IPS-NIHi11 (cell line): ENCODE measurements around the gene HSPA6.
"Not testable (repeated sequence)": the region's sequence is repeated elsewhere in the genome, so short reads cannot be mapped to it uniquely, and the experiment has no call there.

Source experiments
- DNase-seq: peaks from one replicate; pipeline ENCODE4 v3.0.0; 2012; ENCODE audit warnings: mixed read lengths, low spot score

The HSPA6 gene

DNA sequence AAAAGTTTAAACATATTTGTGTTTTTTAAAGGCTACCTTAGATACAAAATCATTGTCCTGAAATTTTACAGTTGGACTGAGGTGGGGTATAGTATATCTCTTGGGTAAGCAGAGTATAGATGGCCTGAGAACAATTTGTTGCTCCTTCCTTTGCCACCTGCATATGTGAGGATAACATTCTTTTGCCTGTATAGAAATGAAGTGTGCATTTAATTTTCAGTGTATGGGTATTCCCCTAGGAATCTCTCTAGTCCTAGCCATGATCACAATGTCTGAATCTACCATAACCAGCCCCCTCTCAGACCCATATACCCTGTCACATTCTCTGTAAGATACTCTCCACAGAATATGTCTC lies 21.0 kb upstream of the HSPA6 start:
- DNase-seq = no peak

DNA sequence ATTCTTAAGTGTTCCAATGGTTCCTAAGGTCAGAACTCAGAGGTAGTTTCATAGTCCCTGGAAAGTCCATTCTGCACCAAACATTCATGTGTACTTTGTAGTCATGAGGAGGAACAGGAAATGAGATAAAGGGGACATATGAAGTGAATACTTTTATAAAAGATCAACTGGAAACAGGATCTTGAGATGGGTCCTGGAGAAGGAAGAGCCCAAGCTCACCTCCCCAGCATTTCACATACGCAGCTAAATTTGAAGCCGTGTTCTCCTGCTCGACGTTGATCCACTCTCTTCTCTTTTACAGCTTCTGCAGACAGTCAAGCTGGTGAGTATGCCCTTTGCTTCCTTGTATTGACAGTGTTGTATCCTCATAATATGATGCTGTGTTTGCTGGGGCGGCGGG lies 18.7 kb upstream of the HSPA6 start:
- no peak for DNase-seq

DNA sequence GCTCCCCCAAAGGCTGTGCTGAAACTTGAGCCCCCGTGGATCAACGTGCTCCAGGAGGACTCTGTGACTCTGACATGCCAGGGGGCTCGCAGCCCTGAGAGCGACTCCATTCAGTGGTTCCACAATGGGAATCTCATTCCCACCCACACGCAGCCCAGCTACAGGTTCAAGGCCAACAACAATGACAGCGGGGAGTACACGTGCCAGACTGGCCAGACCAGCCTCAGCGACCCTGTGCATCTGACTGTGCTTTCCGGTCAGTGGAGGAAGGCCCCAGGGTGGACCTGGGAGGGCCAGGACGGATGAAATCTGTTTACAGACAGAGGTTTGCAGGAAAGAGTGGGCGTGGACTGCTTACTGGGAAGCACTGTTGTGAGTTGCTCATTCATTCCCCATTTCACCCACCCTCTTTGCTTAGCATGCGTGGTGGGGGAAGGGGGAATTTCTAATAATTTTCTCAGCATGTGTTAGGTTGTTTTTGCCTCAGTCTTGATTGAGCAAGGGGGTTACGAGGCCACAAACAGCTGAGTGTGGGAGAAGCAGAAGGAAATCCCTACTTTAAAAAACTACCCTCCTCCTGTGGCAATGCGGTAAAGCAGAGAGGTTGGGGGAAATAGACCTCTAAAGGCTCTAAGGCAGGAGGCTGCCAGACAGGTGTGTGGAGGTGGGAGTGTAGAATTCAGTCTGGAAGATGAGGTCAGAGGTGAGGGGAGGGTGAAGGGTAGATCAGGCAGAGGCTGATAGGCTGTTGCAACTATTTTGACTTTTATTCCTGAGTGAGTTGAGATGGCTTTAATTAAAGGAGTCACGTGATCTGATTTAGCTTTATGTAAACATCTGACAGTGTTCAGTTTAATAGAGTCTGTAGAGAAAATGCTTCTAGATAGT lies 17.8 kb upstream of the HSPA6 start:
- peak; percentile 15 for DNase-seq

DNA sequence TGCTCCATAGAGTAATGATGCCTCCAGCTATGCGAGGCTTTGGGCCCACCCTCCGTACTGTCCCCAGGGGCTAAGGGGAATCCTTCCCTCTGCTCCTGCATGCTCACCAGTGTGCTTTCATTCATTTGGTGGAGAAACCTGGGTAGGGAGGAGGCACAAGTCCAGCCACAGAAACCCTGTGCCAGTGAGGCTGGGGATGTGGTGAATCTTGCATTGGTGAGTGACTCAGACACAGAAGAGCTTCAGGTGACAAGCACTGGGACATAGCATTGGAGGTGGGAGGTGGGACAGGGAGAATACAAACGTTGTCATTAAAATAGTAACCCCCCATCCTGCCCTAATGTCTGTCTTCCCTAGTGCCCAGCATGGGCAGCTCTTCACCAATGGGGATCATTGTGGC lies 13.9 kb upstream of the HSPA6 start:
- DNase-seq = no peak

DNA sequence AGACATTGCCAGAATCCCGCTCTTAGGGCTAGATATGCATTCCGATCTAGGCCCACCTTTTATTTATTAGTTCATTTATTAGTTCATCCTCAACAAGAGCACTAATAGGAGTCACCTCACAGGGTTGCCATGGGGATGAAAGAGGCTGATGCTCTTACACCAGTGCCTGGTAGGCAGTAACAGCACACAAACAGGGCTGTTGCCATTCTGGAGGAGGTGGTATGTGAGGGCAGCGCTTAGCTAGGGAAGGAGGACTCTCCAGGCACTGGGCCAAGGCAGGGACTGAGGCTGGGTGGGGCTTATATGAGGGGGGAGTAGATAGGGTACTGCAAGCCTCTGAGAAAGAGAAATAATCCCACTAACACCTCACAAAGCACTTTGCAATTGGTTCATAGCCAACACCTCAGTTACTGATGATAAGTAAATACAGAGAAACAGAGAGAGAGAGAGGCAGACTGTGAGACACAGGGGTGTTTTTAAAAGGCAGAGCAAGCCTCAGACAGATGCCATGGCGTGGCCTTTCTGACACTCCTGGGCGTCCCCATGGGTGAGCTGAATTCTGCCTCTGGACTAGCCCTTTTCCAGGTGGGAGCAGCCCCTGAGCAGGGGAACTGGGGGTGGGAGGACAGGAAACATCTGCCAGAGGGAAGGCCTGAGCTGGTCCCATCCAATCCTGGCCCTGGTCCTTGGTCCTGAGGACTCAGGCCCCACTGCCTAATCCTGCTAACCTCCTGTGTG lies 13.2 kb upstream of the HSPA6 start:
- no peak for DNase-seq

DNA sequence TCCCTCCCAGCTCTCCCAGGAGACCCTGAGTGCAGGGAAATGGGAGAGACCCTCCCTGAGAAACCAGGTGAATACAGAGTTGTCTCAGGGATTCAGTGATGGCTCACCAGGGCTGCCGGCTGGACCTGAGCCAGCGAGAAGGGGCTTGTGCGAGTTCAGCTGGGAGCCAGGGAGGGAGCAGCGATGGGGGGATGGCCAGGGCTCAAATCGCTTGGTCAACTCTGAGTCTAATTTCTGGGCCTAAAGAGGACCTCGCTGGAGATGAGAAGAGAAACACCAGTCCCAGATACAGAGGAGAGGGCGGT lies 12.6 kb upstream of the HSPA6 start:
- no peak for DNase-seq

DNA sequence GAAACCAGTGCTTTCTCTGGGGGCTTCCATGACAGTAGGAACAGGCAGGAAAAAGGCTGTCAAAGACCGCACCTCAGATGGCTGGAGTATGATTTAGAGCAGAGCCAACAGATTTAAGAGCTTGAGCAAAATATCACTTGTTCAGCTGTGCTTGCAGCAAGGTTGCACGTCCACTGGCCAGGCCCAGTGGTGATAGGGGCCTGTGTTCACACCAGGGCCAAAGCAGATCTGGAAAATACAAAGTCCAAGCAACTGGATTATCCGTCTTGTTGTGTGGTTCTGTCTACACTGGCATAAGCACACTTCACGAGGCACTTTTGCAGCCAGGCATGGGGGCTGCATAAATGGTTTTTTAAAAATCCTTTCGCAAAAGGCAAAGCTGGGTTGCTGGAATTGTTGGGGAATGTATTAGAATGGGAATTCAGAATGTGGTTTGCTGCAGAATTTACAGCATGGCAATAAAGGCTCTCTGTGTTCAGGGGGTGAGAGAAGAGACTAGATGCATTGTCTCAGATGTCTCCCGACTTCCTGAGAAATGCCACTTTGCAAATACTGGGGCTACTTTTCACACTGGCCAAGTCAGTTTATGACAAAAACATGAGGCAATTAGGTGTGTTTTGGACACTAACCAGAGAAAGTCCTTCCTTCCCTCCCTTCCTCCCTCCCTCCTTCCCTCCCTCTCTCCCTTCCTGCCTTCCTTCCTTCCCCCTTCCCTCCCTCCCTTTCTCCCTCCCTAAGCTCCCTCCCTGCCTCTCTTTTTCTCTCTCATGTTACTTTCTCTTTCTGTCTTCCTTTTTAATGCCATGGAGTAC lies 11.5 kb upstream of the HSPA6 start:
- DNase-seq = not testable (repeated sequence)

DNA sequence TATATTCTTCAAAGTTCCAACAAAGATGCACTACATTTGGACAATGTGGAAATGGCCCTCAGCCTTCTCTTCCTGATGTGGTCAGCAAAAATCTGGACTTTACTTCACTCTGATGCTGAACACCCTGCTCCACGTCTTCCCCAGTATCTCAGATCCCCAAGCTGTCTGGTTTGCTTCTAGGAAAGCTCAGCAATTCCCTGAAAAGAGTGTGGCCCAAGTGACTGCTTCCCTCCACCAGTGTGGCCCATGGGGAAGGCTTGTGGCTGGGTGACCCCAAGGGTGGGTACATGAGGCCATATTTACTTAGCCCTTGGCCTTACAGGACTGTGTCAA lies 10.9 kb upstream of the HSPA6 start:
- DNase-seq = not testable (repeated sequence)

DNA sequence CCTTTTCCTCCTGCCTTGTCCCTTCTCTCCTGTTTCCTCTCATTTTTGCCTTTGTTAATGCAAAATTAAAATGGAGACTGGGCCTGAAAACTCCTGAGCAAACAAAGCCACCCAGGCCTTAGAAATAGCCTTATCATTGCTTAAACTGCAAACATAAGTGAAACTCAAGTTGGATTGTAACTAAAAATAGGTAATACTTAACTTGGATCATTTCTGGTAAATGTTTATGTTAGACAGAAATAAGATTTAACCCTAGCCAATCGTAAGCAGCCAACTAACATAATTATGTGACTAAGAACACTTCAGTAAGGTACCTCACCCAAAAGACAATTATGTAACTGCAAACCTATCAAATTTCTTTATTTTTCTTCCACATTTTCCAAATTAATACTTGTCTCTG lies 10.4 kb upstream of the HSPA6 start:
- not testable (repeated sequence) for DNase-seq

DNA sequence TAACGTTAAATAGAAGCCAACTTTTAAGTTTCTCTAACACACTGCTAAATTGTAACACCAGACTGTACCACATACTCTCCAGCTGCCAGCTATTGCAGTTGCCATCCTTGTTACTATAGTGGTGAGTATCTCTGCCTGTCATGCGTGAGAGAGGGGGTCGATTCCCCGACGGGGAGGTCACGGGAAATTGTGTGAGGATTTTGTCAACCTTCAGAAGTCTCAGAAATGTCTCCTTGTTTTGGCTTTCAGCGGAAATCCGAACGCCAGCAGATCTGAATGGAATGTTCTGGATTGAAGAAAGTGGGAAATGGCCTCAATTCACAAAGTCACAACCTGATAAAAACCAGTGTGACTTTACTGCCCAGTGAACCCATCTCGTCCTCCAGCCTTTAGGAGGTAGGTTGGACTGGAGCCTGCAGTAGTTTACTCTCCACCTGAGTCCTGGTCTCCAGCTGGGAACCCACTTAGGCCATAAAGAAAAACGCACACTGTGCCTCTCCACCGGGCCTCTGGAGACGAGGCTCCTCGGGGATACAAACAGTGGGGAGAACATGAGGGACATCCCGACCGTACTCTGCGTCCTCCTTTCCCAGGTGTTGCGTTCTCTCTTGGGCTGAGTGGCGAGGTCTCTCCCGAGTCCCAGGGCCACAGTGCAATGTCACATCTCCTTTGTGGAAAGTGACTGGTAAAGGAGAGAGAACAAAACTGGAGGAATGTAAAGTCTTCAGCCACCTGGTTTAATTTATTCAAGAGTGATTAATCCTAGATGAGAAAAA lies 1.1 kb upstream of the HSPA6 start:
- not testable (repeated sequence) for DNase-seq

DNA sequence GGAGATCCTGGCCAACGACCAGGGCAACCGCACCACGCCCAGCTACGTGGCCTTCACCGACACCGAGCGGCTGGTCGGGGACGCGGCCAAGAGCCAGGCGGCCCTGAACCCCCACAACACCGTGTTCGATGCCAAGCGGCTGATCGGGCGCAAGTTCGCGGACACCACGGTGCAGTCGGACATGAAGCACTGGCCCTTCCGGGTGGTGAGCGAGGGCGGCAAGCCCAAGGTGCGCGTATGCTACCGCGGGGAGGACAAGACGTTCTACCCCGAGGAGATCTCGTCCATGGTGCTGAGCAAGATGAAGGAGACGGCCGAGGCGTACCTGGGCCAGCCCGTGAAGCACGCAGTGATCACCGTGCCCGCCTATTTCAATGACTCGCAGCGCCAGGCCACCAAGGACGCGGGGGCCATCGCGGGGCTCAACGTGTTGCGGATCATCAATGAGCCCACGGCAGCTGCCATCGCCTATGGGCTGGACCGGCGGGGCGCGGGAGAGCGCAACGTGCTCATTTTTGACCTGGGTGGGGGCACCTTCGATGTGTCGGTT lies 477 bp downstream of the HSPA6 start:
- not testable (repeated sequence) for DNase-seq

DNA sequence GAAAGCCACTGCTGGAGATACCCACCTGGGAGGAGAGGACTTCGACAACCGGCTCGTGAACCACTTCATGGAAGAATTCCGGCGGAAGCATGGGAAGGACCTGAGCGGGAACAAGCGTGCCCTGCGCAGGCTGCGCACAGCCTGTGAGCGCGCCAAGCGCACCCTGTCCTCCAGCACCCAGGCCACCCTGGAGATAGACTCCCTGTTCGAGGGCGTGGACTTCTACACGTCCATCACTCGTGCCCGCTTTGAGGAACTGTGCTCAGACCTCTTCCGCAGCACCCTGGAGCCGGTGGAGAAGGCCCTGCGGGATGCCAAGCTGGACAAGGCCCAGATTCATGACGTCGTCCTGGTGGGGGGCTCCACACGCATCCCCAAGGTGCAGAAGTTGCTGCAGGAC lies 981 bp downstream of the HSPA6 start:
- not testable (repeated sequence) for DNase-seq

DNA sequence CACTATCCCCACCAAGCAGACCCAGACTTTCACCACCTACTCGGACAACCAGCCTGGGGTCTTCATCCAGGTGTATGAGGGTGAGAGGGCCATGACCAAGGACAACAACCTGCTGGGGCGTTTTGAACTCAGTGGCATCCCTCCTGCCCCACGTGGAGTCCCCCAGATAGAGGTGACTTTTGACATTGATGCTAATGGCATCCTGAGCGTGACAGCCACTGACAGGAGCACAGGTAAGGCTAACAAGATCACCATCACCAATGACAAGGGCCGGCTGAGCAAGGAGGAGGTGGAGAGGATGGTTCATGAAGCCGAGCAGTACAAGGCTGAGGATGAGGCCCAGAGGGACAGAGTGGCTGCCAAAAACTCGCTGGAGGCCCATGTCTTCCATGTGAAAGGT lies 1.6 kb downstream of the HSPA6 start:
- not testable (repeated sequence) for DNase-seq

DNA sequence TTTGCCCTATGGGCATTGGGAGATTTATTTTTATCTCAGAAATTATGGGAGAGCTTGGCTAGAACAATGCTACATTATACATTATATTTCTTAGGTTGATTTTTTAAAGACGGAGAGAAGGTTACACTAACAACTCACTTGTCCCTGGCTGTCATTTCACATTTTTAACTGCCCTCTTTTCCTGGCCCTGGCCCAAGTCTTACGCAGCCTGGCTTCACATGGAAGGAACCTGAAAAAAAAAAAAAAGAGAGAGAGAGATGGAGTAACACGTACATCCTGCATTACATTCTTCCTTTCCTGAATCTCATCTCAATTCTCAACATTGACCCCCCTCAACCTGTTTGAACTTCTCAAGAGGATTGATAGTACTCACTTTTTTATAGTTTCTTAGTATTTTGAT lies 4.2 kb downstream of the HSPA6 start:
- DNase-seq = not testable (repeated sequence)

DNA sequence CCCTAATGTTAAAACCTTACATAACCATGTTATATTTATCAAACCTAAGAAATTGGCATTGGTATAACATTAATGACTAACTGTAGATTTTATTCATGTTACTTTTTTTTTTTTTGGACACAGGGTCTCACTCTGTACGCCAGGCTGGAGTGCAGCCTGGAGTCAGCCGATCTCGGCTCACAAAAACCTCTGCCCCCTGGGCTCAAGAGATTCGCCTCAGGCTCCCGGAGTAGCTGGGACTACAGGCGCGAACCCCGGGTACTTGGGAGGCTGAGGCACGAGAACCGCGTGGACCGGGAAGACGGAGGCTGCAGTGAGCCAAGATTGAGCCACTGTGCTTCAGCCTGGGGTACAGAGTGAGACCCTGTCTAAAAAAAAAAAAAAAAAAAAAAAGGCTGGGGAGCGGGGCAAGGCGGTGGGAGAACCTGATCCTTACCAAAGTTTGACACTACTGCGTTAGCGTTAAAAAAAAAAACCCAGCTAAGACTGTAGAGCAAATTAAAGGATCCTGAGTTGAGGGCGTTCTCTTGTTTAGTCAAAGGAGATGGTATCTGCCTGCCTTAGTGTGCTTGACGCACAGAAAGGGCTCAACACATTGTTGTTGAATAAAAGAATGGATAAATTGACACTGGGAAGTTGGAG lies 5.2 kb downstream of the HSPA6 start:
- not testable (repeated sequence) for DNase-seq

DNA sequence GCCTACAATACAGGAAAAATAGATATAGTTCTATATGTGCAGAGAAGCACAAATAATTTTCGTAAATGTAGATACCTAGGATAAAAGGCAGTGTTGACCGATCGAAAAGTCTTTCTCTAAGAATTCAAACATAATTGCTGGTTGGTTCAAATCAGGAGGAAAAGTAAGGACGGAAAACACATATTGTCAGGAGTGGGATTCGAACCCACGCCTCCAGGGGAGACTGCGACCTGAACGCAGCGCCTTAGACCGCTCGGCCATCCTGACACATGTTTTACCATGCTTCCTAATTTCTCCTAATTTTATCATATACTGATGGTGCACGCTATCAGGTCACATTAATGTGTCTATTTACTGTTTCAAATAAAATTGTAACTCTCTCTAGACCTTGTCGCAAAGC lies 5.8 kb downstream of the HSPA6 start:
- not testable (repeated sequence) for DNase-seq

DNA sequence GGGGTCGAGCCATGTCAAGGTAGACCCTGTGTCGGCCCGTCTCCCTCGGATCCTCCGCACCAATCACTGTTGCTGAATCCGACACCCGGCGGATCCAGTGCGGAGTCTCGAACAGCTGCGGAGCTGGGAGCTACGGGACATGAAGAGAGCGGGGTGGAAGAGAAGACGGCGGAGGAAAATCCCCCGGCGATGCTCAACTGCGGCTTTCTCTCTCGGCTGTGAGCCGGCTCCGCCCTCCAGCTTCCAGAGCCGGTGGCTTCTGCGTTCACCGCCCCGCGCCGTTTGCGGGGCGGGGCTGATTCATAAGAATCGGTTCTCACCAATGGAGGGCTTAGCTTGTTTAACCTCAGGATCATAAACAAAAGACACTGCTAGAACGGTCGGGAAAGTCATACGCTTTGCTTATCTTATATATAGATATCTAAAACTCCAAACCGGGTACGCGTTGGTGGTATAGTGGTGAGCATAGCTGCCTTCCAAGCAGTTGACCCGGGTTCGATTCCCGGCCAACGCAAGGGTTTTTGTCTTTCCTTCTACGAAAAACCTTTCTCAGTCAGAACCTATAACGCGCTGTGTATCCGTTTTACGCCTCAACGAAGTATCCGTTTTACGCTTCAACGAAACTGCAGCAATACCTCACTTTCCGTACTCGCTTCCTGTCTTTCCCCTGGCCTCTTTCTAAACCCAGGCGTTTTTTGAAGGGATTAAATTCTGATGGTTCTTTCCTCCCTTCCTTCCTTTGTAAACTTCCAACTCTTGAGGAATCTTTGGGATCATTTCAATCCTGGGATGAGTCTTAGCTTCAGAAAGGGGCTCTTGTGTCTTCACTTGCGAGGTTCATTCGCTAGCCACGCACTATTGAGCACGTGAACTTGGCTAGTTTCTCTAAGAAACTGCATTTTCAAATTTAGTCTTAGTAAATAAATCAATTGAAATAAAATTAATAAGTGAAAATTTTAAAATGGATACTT lies 6.6 kb downstream of the HSPA6 start:
- DNase-seq = peak; percentile 58

DNA sequence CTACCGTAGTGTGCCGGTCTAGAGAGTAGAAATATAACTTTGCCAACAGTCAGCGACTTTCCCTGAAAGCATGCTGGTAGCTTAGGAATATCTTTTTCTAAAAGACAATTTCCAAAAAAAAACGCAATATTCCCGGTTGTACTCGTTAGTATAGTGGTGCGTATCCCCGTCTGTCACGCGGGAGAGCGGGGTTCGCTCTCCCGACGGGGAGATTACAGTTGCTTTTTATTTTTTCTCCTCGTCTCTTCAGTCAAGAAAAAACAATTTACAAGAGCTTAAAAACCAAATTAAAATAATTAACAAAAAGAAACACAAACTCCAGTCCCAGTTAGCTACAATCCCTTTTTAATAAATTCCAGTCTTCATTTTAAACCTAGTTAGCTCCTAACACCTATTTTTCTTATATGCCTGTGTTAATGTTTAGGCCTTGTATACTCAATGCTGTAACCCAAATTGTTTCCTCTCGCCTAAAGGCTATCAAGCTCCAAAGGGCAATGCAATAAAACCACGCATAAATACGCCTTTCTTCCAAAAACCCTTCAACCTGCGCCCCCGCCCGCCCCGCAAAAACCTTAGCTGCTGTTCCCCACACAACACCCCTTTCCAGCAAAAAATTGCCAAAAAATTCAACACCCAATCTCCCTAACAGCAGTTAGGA lies 7.8 kb downstream of the HSPA6 start:
- no peak for DNase-seq
